HEK293 (cell line): ENCODE data around the gene PROSER2.

Experiments used
- ATF2 ChIP-seq: fragments of 450-650 bp; formaldehyde crosslinking; IDR thresholded peaks from 2 replicates; pipeline ENCODE4 v1.5.1; 2016; ENCODE audit warnings: missing biosample characterization, missing genetic modification characterization, low read depth
- BCL6B ChIP-seq: fragments of 450-650 bp; formaldehyde crosslinking; IDR thresholded peaks from 2 replicates; pipeline ENCODE4 v1.5.1; 2017; ENCODE audit warnings: missing biosample characterization, missing genetic modification characterization
- MEIS1 ChIP-seq: sonication (generic); formaldehyde crosslinking; IDR thresholded peaks from 2 replicates; pipeline ENCODE4 v1.8.1; 2022; ENCODE audit warnings: missing genetic modification reagents, mild to moderate bottlenecking, borderline replicate concordance
- MZF1 ChIP-seq: fragments of 450-650 bp; formaldehyde crosslinking; IDR thresholded peaks from 2 replicates; pipeline ENCODE4 v1.5.1; 2017; ENCODE audit warnings: missing biosample characterization, missing genetic modification characterization, borderline replicate concordance
- PATZ1 ChIP-seq: fragments of 450-650 bp; formaldehyde crosslinking; IDR thresholded peaks from 2 replicates; pipeline ENCODE4 v1.5.1; 2016; ENCODE audit warnings: missing biosample characterization, missing genetic modification characterization
- RBAK ChIP-seq: fragments of 450-650 bp; formaldehyde crosslinking; IDR thresholded peaks from 2 replicates; pipeline ENCODE4 v1.5.1; 2016; ENCODE audit warnings: missing biosample characterization, missing genetic modification characterization
- SCRT2 ChIP-seq: fragments of 450-650 bp; formaldehyde crosslinking; IDR thresholded peaks from 2 replicates; pipeline ENCODE4 v1.5.1; 2016; ENCODE audit warnings: missing biosample characterization, missing genetic modification characterization
- ZBTB1 ChIP-seq: fragments of 450-650 bp; formaldehyde crosslinking; IDR thresholded peaks from 2 replicates; pipeline ENCODE4 v1.5.1; 2016; ENCODE audit warnings: missing biosample characterization, missing genetic modification characterization
- ZBTB17 ChIP-seq: fragments of 450-650 bp; formaldehyde crosslinking; IDR thresholded peaks from 2 replicates; pipeline ENCODE4 v1.5.1; 2016; ENCODE audit warnings: missing biosample characterization, missing genetic modification characterization
- ZBTB20 ChIP-seq: fragments of 450-650 bp; formaldehyde crosslinking; IDR thresholded peaks from 2 replicates; pipeline ENCODE4 v1.5.1; 2016; ENCODE audit warnings: missing biosample characterization, missing genetic modification characterization
- ZBTB44 ChIP-seq: fragments of 450-650 bp; IDR thresholded peaks from 2 replicates; pipeline ENCODE4 v1.5.1; 2018; ENCODE audit warnings: missing biosample characterization, mild to moderate bottlenecking, missing genetic modification characterization
- ZFP3 ChIP-seq: fragments of 450-650 bp; formaldehyde crosslinking; IDR thresholded peaks from 2 replicates; pipeline ENCODE4 v1.5.1; 2016; ENCODE audit warnings: low read depth, missing biosample characterization, missing genetic modification characterization
- ZNF148 ChIP-seq: fragments of 450-650 bp; formaldehyde crosslinking; IDR thresholded peaks from 2 replicates; pipeline ENCODE4 v1.5.0; 2017; ENCODE audit warnings: missing biosample characterization, missing genetic modification characterization, borderline replicate concordance
- ZNF169 ChIP-seq: fragments of 450-650 bp; formaldehyde crosslinking; IDR thresholded peaks from 2 replicates; pipeline ENCODE4 v1.5.1; 2016; ENCODE audit warnings: missing biosample characterization, missing genetic modification characterization
- ZNF174 ChIP-seq: fragments of 450-650 bp; formaldehyde crosslinking; IDR thresholded peaks from 2 replicates; pipeline ENCODE4 v1.5.0; 2017; ENCODE audit warnings: missing biosample characterization, mild to moderate bottlenecking, missing genetic modification characterization
- ZNF266 ChIP-seq: fragments of 450-650 bp; formaldehyde crosslinking; IDR thresholded peaks from 2 replicates; pipeline ENCODE4 v1.5.1; 2016; ENCODE audit warnings: missing biosample characterization, missing genetic modification characterization, low read depth
- ZNF311 ChIP-seq: fragments of 450-650 bp; formaldehyde crosslinking; IDR thresholded peaks from 2 replicates; pipeline ENCODE4 v1.5.1; 2017; ENCODE audit warnings: missing biosample characterization, missing genetic modification characterization, borderline replicate concordance
- ZNF362 ChIP-seq: fragments of 450-650 bp; formaldehyde crosslinking; IDR thresholded peaks from 2 replicates; pipeline ENCODE4 v1.5.1; 2016; ENCODE audit warnings: missing biosample characterization, missing genetic modification characterization
- ZNF37A ChIP-seq: fragments of 450-650 bp; IDR thresholded peaks from 2 replicates; pipeline ENCODE4 v1.5.1; 2018; ENCODE audit warnings: missing biosample characterization, missing genetic modification characterization
- ZNF426 ChIP-seq: fragments of 450-650 bp; formaldehyde crosslinking; IDR thresholded peaks from 2 replicates; pipeline ENCODE4 v1.5.1; 2017; ENCODE audit warnings: missing biosample characterization, missing genetic modification characterization, mild to moderate bottlenecking, inconsistent platforms, moderate library complexity
- ZNF433 ChIP-seq: fragments of 450-650 bp; formaldehyde crosslinking; IDR thresholded peaks from 2 replicates; pipeline ENCODE4 v1.5.1; 2016; ENCODE audit warnings: missing biosample characterization, missing genetic modification characterization, low read depth
- ZNF48 ChIP-seq: fragments of 450-650 bp; formaldehyde crosslinking; IDR thresholded peaks from 2 replicates; pipeline ENCODE4 v1.5.1; 2016; ENCODE audit warnings: missing biosample characterization, missing genetic modification characterization
- ZNF514 ChIP-seq: fragments of 450-650 bp; formaldehyde crosslinking; IDR thresholded peaks from 2 replicates; pipeline ENCODE4 v1.5.1; 2016; ENCODE audit warnings: missing biosample characterization, missing genetic modification characterization
- ZNF549 ChIP-seq: fragments of 450-650 bp; IDR thresholded peaks from 2 replicates; pipeline ENCODE4 v1.5.1; 2018; ENCODE audit warnings: missing biosample characterization, missing genetic modification characterization, mild to moderate bottlenecking, inconsistent platforms, moderate library complexity
- ZNF561 ChIP-seq: fragments of 450-650 bp; IDR thresholded peaks from 2 replicates; pipeline ENCODE4 v1.5.1; 2018; ENCODE audit warnings: missing biosample characterization, missing genetic modification characterization, borderline replicate concordance
- ZNF660 ChIP-seq: fragments of 450-650 bp; IDR thresholded peaks from 2 replicates; pipeline ENCODE4 v1.5.1; 2018; ENCODE audit warnings: missing biosample characterization, mild to moderate bottlenecking, missing genetic modification characterization
- ZNF664 ChIP-seq: fragments of 450-650 bp; formaldehyde crosslinking; IDR thresholded peaks from 2 replicates; pipeline ENCODE4 v1.5.1; 2016; ENCODE audit warnings: missing biosample characterization, missing genetic modification characterization
- ZNF677 ChIP-seq: fragments of 450-650 bp; IDR thresholded peaks from 2 replicates; pipeline ENCODE4 v1.5.0; 2018; ENCODE audit warnings: missing biosample characterization, mild to moderate bottlenecking, missing genetic modification characterization, moderate library complexity
- ZNF692 ChIP-seq: fragments of 450-650 bp; formaldehyde crosslinking; IDR thresholded peaks from 2 replicates; pipeline ENCODE4 v1.5.1; 2016; ENCODE audit warnings: missing biosample characterization, missing genetic modification characterization

The PROSER2 gene

GRCh38 chr10:11773761-11774441, 49.3 kb upstream of the PROSER2 start (continued):
- 0 out of 2 replicates have a peak, but pooled peaks have one; percentile 19 for TF ChIP-seq ZNF664
- TF ChIP-seq ZBTB44 (tag by site-specific recombination) = peak; percentile 96
- 0 out of 2 replicates have a peak, but pooled peaks have one; percentile 29 for TF ChIP-seq BCL6B (tag by site-specific recombination)
- no peak for TF ChIP-seq ZNF660
- no peak for TF ChIP-seq ZNF311 (tag by site-specific recombination)
- peak; percentile 68; the same call in 1 of the 2 replicates for TF ChIP-seq ZBTB1 (tag by site-specific recombination)
- peak; percentile 71 for TF ChIP-seq PATZ1 (tag by site-specific recombination)
- no peak for TF ChIP-seq ZNF148 (tag by site-specific recombination)
- TF ChIP-seq ZBTB17 (tag by site-specific recombination) = peak; percentile 79
- no peak for TF ChIP-seq ZNF514 (tag by site-specific recombination)
- no peak for TF ChIP-seq ZNF362 (tag by site-specific recombination)
- peak; percentile 11; the same call in 1 of the 2 replicates for TF ChIP-seq ZNF426 (tag by site-specific recombination)
- peak; percentile 53 for TF ChIP-seq ATF2
- peak; percentile 95 for TF ChIP-seq ZNF561 (tag by site-specific recombination)
- peak; percentile 99 for TF ChIP-seq MZF1 (tag by site-specific recombination)
- TF ChIP-seq ZNF266 (tag by site-specific recombination) = no peak
- TF ChIP-seq ZNF37A (tag by site-specific recombination) = no peak
- no peak for TF ChIP-seq MEIS1 (CRISPR knock-in tag)
- no peak for TF ChIP-seq ZNF692
- no peak for TF ChIP-seq ZNF169 (tag by site-specific recombination)
- TF ChIP-seq ZBTB20 (tag by site-specific recombination) = peak; percentile 73
- no peak for TF ChIP-seq RBAK (tag by site-specific recombination)
- TF ChIP-seq ZNF549 (tag by site-specific recombination) = no peak
- no peak for TF ChIP-seq ZNF48
- no peak for TF ChIP-seq ZFP3 (tag by site-specific recombination)
- TF ChIP-seq ZNF433 (tag by site-specific recombination) = no peak
- TF ChIP-seq ZNF174 (tag by site-specific recombination) = no peak
- no peak for TF ChIP-seq ZNF677 (tag by site-specific recombination)
- TF ChIP-seq SCRT2 (tag by site-specific recombination) = peak; percentile 59
